Measurements from ENCODE around the gene CNKSR2. TPM values are rescaled to one million over a fixed set of nuclear protein-coding genes. Genes with fewer than 3 reads are reported as not detected.

The CNKSR2 gene
- total and polyA plus RNA-seq, 4 donors, result 0.74 to 41.4 (median 2.1) TPM

DNA sequence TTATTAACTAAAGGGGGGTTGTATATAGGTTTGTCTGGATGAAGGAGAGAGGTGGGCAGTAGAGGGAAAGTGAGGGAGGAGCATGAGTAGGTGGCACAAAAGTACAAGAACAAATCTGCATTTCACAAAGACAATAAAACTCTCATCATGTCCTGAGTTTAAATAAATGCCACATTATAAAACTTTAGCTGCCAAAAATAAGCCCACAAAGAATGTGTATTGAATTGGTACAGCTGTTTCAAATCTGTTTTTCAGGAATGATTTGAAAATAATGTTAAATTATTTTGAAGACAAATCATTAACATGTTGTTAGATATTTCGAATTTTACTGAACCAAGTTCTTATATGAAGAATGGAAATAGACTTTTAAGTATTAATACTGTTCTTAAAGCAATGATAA, 5.8 kb downstream of the CNKSR2 start:
- Histone ChIP-seq H3K9me3 (ENCODE audit: control insufficient read depth in 4 of 4, insufficient read depth in 3 of 4, low read length in 3 of 4) (no peaks in the 10 kb centered on the region), H3K27ac (ENCODE audit: low read depth in 1 of 2, low read length in 1 of 2) (no peak overlapping the region), H3K27me3 (ENCODE audit: control insufficient read depth in 3 of 3, insufficient read depth in 3 of 3, low read length in 2 of 3) (peaks cover 0 to 10% (median 5%) of the 10 kb centered on the region in 3 donors), H3K4me3 (no peak overlapping the region), H3K36me3 (ENCODE audit: control insufficient read depth in 4 of 4, insufficient read depth in 4 of 4, low read length in 4 of 4) (no peaks in the 10 kb centered on the region), H3K9ac (ENCODE audit: insufficient read depth in 1 of 2, low read length in 2 of 2) (no peak overlapping the region), H3K4me1 (ENCODE audit: control insufficient read depth in 5 of 5, insufficient read depth in 5 of 5, low read length in 5 of 5) (peaks cover 0 to 8% (median 0%) of the 10 kb centered on the region in 5 donors)
- TF ChIP-seq, protein P1, sequence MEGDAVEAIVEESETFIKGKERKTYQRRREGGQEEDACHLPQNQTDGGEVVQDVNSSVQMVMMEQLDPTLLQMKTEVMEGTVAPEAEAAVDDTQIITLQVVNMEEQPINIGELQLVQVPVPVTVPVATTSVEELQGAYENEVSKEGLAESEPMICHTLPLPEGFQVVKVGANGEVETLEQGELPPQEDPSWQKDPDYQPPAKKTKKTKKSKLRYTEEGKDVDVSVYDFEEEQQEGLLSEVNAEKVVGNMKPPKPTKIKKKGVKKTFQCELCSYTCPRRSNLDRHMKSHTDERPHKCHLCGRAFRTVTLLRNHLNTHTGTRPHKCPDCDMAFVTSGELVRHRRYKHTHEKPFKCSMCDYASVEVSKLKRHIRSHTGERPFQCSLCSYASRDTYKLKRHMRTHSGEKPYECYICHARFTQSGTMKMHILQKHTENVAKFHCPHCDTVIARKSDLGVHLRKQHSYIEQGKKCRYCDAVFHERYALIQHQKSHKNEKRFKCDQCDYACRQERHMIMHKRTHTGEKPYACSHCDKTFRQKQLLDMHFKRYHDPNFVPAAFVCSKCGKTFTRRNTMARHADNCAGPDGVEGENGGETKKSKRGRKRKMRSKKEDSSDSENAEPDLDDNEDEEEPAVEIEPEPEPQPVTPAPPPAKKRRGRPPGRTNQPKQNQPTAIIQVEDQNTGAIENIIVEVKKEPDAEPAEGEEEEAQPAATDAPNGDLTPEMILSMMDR (IDR thresholded peaks at IDR 0.05; ENCODE audit: control extremely low read depth, extremely low read depth), result no peak
- ATAC-seq (ENCODE audit: insufficient read depth, low FRiP score) (no peak), DNase-seq (peak in 2 of 3 donors; percentile 44 to 54)
- WGBS, 2 donors, result 63 to 82% methylated on average over 1 of the region's 1 CpG

DNA sequence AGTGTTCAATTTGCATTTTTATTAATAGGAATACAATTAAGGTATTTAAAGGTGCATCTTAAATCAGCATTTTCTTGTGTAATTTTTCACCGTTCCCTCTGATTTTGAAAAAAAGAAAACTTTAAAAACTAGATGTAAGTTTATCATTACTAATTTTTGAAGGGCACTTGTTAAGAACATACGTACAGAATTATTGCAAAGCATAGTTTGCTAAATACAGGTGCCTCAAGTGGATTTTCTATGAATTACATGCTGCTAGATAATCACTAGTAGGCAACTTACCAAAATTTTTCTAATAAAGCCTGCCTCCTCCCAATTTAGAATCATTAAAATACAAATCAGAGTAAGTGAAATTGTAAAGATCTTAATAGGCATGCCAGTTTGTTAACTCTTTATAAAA, 8.5 kb downstream of the CNKSR2 start:
- no peak for DNase-seq
- TF ChIP-seq, protein P1 (IDR thresholded peaks at IDR 0.05; ENCODE audit: control extremely low read depth, extremely low read depth), result no peak
- Histone ChIP-seq H3K4me1 (ENCODE audit: control insufficient read depth in 5 of 5, insufficient read depth in 5 of 5, low read length in 5 of 5) (peaks cover 0 to 8% (median 0%) of the 10 kb centered on the region in 5 donors), H3K36me3 (ENCODE audit: control insufficient read depth in 4 of 4, insufficient read depth in 4 of 4, low read length in 4 of 4) (peaks cover 0 to 3% (median 0%) of the 10 kb centered on the region in 4 donors), H3K4me3 (no peak overlapping the region), H3K9ac (ENCODE audit: insufficient read depth in 1 of 2, low read length in 2 of 2) (no peak overlapping the region), H3K27me3 (ENCODE audit: control insufficient read depth in 3 of 3, insufficient read depth in 3 of 3, low read length in 2 of 3) (peaks cover 0 to 3% (median 2%) of the 10 kb centered on the region in 3 donors), H3K9me3 (ENCODE audit: control insufficient read depth in 4 of 4, insufficient read depth in 3 of 4, low read length in 3 of 4) (no peaks in the 10 kb centered on the region), H3K27ac (ENCODE audit: low read depth in 1 of 2, low read length in 1 of 2) (no peak overlapping the region)
- no peak for ATAC-seq (ENCODE audit: insufficient read depth, low FRiP score)
- 50 to 65% methylated on average over 2 of the region's 2 CpGs for WGBS, 2 donors

DNA sequence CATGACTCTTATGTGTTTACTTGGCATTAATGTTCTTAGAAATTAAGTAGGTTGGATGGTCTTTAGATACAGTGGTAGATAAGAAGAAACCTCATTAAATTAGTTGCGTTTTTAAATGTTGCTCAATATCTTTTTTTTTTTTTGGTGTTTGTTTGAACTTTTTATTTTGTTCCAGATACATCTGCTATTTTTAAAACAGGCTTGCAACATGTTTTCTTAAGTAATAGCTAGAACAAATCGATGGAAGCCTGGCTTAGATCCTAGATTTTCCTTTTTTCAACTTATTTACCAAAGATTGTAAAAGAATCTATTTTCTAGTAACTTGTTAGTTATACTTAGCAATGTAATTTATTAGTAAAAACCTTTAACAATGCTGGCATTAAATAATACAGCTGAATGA, 9.3 kb downstream of the CNKSR2 start:
- TF ChIP-seq, protein P1 (IDR thresholded peaks at IDR 0.05; ENCODE audit: control extremely low read depth, extremely low read depth), result no peak
- Histone ChIP-seq H3K9ac (ENCODE audit: insufficient read depth in 1 of 2, low read length in 2 of 2) (no peak overlapping the region), H3K36me3 (ENCODE audit: control insufficient read depth in 4 of 4, insufficient read depth in 4 of 4, low read length in 4 of 4) (peaks cover 0 to 3% (median 0%) of the 10 kb centered on the region in 4 donors), H3K4me1 (ENCODE audit: control insufficient read depth in 5 of 5, insufficient read depth in 5 of 5, low read length in 5 of 5) (peaks cover 0 to 8% (median 0%) of the 10 kb centered on the region in 5 donors), H3K27me3 (ENCODE audit: control insufficient read depth in 3 of 3, insufficient read depth in 3 of 3, low read length in 2 of 3) (peaks cover 0 to 3% (median 2%) of the 10 kb centered on the region in 3 donors), H3K9me3 (ENCODE audit: control insufficient read depth in 4 of 4, insufficient read depth in 3 of 4, low read length in 3 of 4) (no peaks in the 10 kb centered on the region), H3K4me3 (no peak overlapping the region), H3K27ac (ENCODE audit: low read depth in 1 of 2, low read length in 1 of 2) (no peak overlapping the region)
- DNase-seq (peak in 1 of 3 donors; percentile 57), ATAC-seq (ENCODE audit: insufficient read depth, low FRiP score) (no peak)
- 17 to 20% methylated on average over 2 of the region's 2 CpGs for WGBS, 2 donors

DNA sequence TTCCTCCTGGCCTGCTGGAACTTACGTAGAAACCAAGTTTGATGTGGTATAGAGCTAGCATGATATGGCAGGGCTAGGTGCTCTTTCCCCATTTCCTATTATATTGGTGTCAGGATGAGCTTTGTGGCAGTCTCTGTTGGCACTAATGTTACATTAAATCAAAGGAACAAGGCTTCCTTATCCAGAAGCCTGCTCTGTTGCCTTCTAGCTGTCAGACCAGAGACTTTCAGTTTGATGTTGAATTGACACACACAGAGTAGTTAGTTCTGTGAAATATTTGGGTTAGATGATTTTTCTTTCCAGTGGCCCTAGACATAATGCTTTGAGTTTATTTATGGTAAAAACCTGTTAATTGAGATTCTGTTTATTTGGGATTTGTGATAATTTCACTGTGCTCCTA, 10.0 kb downstream of the CNKSR2 start:
- no peak for ATAC-seq (ENCODE audit: insufficient read depth, low FRiP score)
- no peak for DNase-seq

More for the DNA sequence above, 10.0 kb downstream of the CNKSR2 start:
- peaks cover 0 to 3% (median 0%) of the 10 kb centered on the region in 4 donors for H3K36me3 ChIP-seq (ENCODE audit: control insufficient read depth in 4 of 4, insufficient read depth in 4 of 4, low read length in 4 of 4)
- no peak overlapping the region for H3K27ac ChIP-seq (ENCODE audit: low read depth in 1 of 2, low read length in 1 of 2)
- TF ChIP-seq, protein P1 (IDR thresholded peaks at IDR 0.05; ENCODE audit: control extremely low read depth, extremely low read depth), result no peak
- no peak overlapping the region for H3K4me3 ChIP-seq
- WGBS, 2 donors, result 72 to 90% methylated on average over 1 of the region's 1 CpG
- H3K4me1 ChIP-seq (ENCODE audit: control insufficient read depth in 5 of 5, insufficient read depth in 5 of 5, low read length in 5 of 5), result peaks cover 0 to 8% (median 0%) of the 10 kb centered on the region in 5 donors
- H3K9ac ChIP-seq (ENCODE audit: insufficient read depth in 1 of 2, low read length in 2 of 2), result no peak overlapping the region
- H3K9me3 ChIP-seq (ENCODE audit: control insufficient read depth in 4 of 4, insufficient read depth in 3 of 4, low read length in 3 of 4), result no peaks in the 10 kb centered on the region
- peaks cover 0 to 3% (median 2%) of the 10 kb centered on the region in 3 donors for H3K27me3 ChIP-seq (ENCODE audit: control insufficient read depth in 3 of 3, insufficient read depth in 3 of 3, low read length in 2 of 3)
